Mononuclear cell (primary cell): ENCODE data around the gene GNB2. TPM values are rescaled to one million over a fixed set of nuclear protein-coding genes. Genes with fewer than 3 reads are reported as not detected.
A peak's percentile ranks its signal among the peaks of the same experiment; 100 is the strongest.
"Not testable (repeated sequence)": the region's sequence is repeated elsewhere in the genome, so short reads cannot be mapped to it uniquely, and the experiment has no call there.

Experiments used
- H3K27me3 ChIP-seq: 2 replicates; pipeline ENCODE4 v1.6.0; 2011; ENCODE audit warnings: low read length, control low read depth; ENCODE audit not compliant: insufficient read depth
- H3K4me1 ChIP-seq: 2 replicates; pipeline ENCODE4 v1.5.1; 2011; ENCODE audit warnings: mild to moderate bottlenecking, low read length, control low read depth; ENCODE audit not compliant: insufficient read depth
- H3K4me3 ChIP-seq: 2 replicates; pipeline ENCODE4 v1.5.1; 2011; ENCODE audit warnings: mild to moderate bottlenecking, low read length, moderate library complexity
- H3K9me3 ChIP-seq: 2 replicates; pipeline ENCODE4 v1.5.1; 2011; ENCODE audit warnings: low read depth, mild to moderate bottlenecking, control low read depth, low read length
- total RNA-seq: library from RNA; depleted of rRNA; stranded (reverse); fragments of >200 nt; gene quantifications from one replicate; pipeline ENCODE4 v1.2.3, GENCODE V29; 2012

Gene GNB2
- total RNA-seq, 1 donor: 82.2 TPM

DNA sequence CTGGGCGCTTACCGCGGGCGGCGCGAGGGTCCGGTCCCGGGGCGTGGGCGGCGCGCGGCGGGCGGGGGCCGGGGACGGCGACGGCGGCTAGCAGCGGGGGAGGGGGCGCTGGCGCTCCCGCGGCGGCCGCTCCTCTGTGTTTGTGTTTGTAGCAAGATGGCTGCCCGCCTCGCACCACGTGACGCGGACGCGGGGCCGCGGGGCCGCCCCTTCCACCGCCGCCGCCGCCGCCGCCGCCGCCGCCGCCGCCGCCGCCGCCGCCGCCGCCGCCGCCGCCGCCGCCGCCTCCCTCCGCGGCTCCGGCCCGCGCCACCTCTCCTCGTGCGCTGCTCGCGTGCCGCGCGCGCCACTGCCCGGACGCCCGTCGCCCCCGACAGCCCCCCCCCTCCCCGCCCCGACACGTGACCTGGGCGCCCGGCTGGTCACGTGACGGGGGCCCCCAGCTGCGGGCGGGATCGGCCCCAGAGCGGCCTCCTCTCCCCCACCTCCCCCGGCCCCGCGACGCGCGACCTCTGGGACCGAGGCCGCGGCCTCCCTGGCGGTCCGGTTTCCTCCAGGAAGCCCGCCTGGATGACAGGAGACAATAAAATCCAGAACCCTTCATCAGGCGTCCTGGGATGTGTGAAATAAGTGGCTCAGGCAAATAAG lies 20.7 kb downstream of the GNB2 start, which contains the start of gene GIGYF1:
TSS of gene GIGYF1 (minus strand) at position 153 of the 648 bp plus-strand sequence. CDS start 6,012 bp downstream, outside the sequence.
- Histone ChIP-seq H3K27me3 (no peaks in the 10 kb centered on the region), H3K4me3 (peak within 1 kb of the TSS; percentile 61), H3K4me1 (peaks cover 43% of the 10 kb centered on the region), H3K9me3 (no peaks in the 10 kb centered on the region)

DNA sequence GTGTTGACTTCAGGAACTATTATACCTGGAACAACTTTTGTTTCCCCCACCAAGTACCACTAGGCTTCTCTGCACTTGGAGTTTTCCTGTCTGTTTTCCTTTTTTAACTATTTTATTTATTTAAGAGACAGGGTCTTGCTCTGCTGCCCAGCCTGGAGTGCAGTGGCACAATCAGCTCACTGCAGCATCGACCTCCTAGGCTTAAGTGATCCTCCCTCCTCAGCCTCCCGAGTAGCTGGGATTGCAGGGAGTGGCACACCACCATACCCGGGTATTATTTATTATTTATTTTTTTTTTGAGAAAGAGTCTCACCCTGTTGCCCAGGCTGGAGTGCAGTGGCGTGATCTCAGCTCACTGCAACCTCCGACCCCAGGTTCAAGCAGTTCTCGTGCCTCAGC lies 22.6 kb downstream of the GNB2 start:
- H3K27me3 ChIP-seq: peaks cover 3% of the 10 kb centered on the region
- no peaks in the 10 kb centered on the region for H3K9me3 ChIP-seq
- H3K4me3 ChIP-seq: no peak overlapping the region
- peaks cover 29% of the 10 kb centered on the region for H3K4me1 ChIP-seq

DNA sequence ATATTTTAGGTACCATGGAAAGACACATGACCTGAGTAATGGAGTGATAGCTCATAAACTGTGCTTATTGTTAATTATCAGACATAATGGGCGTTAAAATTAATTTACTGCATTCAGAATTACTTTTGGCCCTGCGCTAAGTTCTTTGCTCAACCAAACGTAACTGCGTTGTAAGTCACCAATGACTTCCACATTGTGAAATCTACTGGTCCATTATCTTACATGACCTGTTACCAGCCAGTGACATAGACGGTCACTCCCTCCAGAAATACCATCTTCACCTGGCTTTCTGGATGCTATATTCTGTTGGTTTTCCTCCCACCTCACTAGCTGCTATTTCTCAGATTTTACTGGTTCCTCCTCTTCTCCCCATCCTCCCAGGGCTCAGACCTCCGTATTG lies 25.5 kb downstream of the GNB2 start:
- H3K27me3 ChIP-seq: peaks cover 3% of the 10 kb centered on the region
- H3K4me1 ChIP-seq: peaks cover 6% of the 10 kb centered on the region
- H3K9me3 ChIP-seq: no peaks in the 10 kb centered on the region
- no peak overlapping the region for H3K4me3 ChIP-seq

DNA sequence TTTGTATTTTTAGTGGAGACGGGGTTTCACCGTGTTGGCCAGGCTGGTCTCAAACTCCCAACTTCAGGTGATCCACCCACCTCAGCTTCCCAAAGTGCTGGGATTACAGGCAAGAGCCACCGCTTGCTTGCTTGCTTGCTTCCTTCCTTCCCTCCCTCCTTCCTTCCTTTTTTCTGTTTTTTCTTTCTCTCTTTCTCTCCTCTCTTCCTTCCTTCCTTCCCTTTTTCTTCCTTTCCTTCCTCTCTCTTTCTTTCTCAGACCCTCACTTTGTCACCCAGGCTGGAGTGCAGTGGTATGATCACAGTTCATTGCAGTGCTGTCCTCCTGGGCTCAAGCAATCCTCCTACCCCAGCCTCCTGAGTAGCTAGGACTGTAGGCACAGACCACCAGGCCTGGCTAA lies 27.5 kb downstream of the GNB2 start:
- not testable (repeated sequence) for H3K9me3 ChIP-seq, H3K4me1 ChIP-seq, H3K4me3 ChIP-seq, H3K27me3 ChIP-seq

DNA sequence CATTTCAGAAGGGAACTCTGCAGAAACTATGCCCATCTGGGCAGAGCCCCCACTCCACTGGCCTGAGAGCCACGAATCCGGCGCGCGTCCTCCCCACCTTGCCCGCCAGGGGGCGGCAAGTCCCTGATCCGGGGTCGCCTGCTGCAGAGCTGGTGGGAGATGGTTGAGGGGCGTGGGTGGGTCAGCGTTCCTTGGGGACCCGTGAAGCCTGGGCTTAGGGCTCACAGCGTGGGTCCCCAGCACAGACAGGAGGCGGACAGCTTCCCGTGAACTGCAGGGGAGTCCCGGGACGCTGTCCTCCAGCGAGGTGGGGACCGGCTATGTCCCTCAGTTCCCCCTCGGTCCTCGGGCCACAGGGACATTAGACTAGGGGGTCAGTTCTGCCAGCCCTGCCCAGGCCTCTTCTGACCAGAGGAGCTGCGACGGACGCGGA lies 31.8 kb downstream of the GNB2 start:
- peaks cover 3% of the 10 kb centered on the region for H3K27me3 ChIP-seq
- H3K9me3 ChIP-seq: no peaks in the 10 kb centered on the region
- peaks cover 16% of the 10 kb centered on the region for H3K4me1 ChIP-seq
- H3K4me3 ChIP-seq: peak overlapping the region; percentile 68

DNA sequence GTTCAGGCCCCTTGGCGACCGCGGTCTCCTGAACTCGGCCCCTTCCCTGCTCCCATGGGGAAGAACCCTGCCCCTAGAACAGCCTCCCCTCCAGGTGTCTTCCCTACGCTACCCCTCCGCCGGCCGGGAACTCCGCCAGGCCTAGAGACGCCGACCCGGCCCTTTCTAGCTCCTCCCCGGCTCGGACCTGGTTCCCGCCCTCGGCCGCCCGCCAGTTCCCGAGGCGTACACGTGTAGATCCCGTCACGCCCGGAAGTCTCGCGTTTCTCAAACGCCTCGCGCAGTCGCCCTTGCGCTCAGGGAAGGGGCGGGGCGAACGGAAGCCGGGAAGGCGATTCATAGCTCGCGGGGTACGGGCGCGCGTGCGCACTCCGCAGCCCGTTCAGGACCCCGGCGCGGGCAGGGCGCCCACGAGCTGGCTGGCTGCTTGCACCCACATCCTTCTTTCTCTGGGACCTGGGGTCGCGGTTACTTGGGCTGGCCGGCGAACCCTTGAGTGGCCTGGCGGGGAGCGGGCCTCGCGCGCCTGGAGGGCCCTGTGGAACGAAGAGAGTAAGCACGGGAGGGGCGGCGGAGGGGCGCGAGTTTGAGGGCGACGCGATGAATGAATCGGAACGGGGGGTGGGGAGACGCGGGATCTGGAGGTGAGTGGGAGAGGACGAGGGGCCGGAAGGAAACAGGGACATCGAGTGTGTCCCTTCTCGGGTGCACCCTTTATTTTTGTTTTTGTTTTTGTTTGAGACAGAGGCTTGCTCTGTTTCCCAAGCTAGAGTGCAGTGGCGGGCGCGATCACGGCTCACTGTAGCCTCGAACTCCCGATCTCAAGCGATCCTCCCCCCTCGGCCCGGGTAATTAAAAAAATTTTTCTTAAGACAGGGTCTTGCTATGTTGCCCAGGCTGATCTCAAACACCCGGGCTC lies 32.5 kb downstream of the GNB2 start, which contains the start of gene POP7:
TSS of gene POP7 (plus strand) at position 369 of the 919 bp plus-strand sequence. CDS start 710 bp downstream, outside the sequence.
- H3K9me3 ChIP-seq: no peaks in the 10 kb centered on the region
- peak within 1 kb of the TSS; percentile 68 for H3K4me3 ChIP-seq
- H3K27me3 ChIP-seq: no peaks in the 10 kb centered on the region
- H3K4me1 ChIP-seq: peaks cover 16% of the 10 kb centered on the region

DNA sequence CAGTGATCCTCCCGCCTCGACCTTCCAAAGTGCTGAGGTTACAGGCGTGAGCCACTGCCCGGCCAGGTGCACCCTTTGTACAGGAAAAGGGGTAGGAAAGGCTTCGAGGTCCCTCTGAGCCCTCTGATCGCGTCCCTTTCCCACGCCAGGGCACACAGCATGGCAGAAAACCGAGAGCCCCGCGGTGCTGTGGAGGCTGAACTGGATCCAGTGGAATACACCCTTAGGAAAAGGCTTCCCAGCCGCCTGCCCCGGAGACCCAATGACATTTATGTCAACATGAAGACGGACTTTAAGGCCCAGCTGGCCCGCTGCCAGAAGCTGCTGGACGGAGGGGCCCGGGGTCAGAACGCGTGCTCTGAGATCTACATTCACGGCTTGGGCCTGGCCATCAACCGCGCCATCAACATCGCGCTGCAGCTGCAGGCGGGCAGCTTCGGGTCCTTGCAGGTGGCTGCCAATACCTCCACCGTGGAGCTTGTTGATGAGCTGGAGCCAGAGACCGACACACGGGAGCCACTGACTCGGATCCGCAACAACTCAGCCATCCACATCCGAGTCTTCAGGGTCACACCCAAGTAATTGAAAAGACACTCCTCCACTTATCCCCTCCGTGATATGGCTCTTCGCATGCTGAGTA lies 33.3 kb downstream of the GNB2 start:
- Histone ChIP-seq H3K27me3 (no peaks in the 10 kb centered on the region), H3K4me3 (peak overlapping the region; percentile 68), H3K9me3 (no peaks in the 10 kb centered on the region), H3K4me1 (peaks cover 16% of the 10 kb centered on the region)

DNA sequence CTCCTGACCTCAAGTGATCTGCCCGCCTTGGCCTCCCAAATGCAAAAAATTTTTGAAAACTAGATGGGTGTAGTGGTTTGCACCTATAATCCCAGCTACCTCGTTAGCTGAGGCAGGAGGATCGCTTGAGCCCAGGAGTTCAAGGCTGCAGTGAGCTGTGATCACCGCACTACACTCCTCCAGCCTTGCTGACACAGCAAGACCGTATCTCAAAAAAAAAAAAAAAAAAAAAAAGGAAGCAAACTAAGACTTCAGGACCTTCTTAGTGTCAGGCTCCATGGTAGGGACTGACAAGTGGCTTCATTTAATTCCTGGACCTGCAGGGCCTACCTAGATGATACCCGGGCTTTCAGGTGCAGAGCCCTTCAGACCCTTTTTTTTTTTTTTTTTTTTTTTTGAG lies 34.9 kb downstream of the GNB2 start:
- Histone ChIP-seq H3K4me3 (no peak overlapping the region), H3K9me3 (no peaks in the 10 kb centered on the region), H3K27me3 (no peaks in the 10 kb centered on the region), H3K4me1 (peaks cover 16% of the 10 kb centered on the region)

DNA sequence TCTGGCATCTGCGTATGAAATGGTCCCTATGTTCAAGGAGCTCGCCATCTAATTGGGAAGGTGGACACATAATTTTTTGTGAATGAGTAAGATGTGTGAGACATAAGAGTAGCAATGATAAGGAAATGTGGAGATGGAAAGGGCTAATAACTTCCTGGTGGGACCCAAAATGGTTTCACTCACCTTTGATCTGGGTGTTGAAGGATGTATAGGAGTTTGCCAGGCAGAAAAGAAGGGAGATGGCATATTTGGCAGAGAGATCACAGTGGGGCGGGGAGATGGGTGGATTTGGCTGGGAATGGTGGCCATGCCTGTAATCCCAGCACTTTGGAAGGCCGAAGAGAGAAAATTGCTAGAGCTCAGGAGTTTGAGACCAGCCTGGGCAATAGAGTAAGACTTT lies 36.9 kb downstream of the GNB2 start:
- Histone ChIP-seq H3K27me3 (no peaks in the 10 kb centered on the region), H3K4me1 (peaks cover 10% of the 10 kb centered on the region), H3K9me3 (no peaks in the 10 kb centered on the region), H3K4me3 (no peak overlapping the region)

DNA sequence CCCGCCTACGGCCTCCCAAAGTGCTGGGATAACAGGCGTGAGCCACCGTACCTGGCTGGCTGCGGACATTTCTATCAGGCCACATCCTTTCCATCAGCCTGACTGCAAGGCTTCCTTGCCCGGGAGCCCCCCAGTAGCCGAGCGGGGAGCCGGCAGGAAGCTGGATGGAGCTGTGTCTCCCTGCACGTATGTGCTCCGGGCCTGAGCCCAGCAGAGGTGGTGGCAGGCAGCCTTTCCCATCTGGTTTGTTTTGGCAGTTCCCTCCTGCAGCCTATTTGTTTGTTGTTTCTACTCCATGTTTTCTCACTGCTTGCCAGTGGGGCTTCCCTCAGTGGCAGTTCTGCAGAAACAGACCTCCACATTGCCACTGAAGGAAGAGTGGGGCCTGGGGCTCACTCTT lies 37.8 kb downstream of the GNB2 start:
- H3K27me3 ChIP-seq: no peaks in the 10 kb centered on the region
- H3K4me1 ChIP-seq: peaks cover 8% of the 10 kb centered on the region
- H3K4me3 ChIP-seq: no peak overlapping the region
- H3K9me3 ChIP-seq: no peaks in the 10 kb centered on the region

DNA sequence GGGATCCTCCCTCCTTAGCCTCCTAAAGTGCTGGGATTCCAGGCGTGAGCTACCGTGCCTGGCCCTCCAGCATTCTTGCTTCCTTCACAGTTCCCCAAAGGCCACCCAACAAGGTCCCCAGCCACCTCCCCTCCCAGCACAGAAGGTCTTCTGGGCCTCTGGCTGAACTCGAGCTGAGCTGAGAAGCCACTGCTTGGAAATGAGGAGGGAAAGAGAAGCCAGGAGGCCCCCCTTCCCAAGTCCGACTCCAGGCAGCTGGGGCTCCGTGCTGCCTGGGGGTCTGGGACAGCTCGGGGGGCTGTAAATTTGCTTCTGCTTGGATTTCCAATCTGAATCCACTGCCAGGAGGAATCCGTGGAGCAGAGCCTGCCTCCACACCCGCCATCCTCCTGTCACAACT lies 41.2 kb downstream of the GNB2 start:
- Histone ChIP-seq H3K4me1 (no peaks in the 10 kb centered on the region), H3K9me3 (no peaks in the 10 kb centered on the region), H3K27me3 (peaks cover 10% of the 10 kb centered on the region), H3K4me3 (no peak overlapping the region)

DNA sequence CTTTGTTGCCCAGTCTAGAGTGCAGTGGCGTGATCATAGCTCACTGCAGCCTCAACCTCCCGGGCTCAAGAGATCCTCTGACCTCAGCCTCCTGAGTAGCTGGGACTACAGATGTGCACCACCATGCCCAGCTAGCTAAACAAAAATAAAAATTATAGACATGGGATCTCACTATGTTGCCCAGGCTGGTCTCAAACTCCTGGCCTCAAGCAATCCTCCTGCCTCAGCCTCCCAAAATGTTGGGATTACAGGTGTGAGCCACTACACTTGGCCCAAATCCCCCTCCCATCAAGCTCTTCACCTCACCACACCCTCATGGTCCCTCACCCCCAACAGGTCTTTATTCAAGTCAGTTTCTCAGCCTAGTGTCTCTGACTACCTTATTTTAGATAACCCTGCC lies 43.5 kb downstream of the GNB2 start:
- H3K27me3 ChIP-seq: peaks cover 29% of the 10 kb centered on the region
- not testable (repeated sequence) for H3K4me1 ChIP-seq, H3K4me3 ChIP-seq, H3K9me3 ChIP-seq

DNA sequence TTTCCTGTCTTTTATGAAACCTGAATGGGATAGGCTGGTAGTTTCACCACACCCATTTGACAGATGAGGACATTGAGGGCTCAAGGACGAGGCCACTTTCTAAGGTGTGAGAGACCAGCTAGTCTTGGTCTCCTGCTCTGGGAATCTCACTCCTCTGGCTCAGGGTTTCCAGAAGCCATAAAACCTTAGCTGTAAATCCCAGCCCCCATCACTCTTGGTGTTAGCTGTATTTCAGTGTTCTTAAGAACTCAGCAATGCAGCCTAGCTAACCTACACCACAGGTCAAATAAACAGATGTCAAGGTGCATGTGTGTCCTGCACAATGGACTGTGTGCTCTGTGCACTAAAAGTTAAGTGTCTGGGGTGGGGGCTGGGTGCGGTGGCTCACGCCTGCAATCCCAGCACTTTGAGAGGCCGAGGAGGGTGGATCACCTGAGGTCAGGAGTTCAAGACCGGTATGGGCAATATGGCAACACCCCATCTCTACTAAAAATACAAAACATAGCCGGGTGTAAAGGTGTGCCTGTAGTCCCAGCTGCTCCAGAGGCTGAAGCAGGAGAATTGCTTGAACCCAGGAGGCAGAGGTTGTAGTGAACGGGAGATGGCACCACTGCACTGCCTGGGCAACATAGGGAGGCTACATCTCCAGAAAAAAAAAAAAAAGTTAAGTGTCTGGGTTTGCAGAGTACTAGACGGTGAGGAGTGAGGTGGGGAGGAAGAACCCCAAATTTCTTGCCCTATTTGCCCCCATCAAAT lies 46.2 kb downstream of the GNB2 start:
- H3K27me3 ChIP-seq: peaks cover 30% of the 10 kb centered on the region
- H3K9me3 ChIP-seq: no peaks in the 10 kb centered on the region
- H3K4me3 ChIP-seq: no peak overlapping the region
- H3K4me1 ChIP-seq: no peaks in the 10 kb centered on the region

DNA sequence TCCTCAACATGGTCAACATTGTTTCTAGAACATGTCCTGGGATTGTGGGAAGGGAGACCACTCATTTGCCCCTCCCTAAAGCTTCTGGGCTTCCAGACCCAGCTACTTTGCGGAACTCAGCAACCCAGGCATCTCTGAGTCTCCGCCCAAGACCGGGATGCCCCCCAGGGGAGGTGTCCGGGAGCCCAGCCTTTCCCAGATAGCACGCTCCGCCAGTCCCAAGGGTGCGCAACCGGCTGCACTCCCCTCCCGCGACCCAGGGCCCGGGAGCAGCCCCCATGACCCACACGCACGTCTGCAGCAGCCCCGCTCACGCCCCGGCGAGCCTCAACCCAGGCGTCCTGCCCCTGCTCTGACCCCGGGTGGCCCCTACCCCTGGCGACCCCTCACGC lies 46.7 kb downstream of the GNB2 start, which contains the start of gene EPO:
TSS of gene EPO (plus strand) at position 190 of the 392 bp plus-strand sequence. CDS start 513 bp downstream, outside the sequence.
- no peaks in the 10 kb centered on the region for H3K4me1 ChIP-seq

More for the DNA sequence above, 46.7 kb downstream of the GNB2 start, which contains the start of gene EPO:
- peaks cover 30% of the 10 kb centered on the region for H3K27me3 ChIP-seq
- H3K9me3 ChIP-seq: no peaks in the 10 kb centered on the region
- no peak within 1 kb of the TSS for H3K4me3 ChIP-seq
